WI38 (cell line): ENCODE results near the gene SNCB.
A peak's percentile ranks its signal among the peaks of the same experiment; 100 is the strongest.

Experiments used
- H3K4me3 ChIP-seq: 2 replicates; pipeline ENCODE4 v1.5.1; 2011; ENCODE audit warnings: low read depth, mild to moderate bottlenecking, control low read depth, low read length
- TF ChIP-seq, protein P1 (sequence below): IDR thresholded peaks from 2 replicates; pipeline ENCODE4 v1.5.1; 2012; ENCODE audit warnings: low read depth, mild to moderate bottlenecking, control low read depth, low read length

The SNCB gene

DNA sequence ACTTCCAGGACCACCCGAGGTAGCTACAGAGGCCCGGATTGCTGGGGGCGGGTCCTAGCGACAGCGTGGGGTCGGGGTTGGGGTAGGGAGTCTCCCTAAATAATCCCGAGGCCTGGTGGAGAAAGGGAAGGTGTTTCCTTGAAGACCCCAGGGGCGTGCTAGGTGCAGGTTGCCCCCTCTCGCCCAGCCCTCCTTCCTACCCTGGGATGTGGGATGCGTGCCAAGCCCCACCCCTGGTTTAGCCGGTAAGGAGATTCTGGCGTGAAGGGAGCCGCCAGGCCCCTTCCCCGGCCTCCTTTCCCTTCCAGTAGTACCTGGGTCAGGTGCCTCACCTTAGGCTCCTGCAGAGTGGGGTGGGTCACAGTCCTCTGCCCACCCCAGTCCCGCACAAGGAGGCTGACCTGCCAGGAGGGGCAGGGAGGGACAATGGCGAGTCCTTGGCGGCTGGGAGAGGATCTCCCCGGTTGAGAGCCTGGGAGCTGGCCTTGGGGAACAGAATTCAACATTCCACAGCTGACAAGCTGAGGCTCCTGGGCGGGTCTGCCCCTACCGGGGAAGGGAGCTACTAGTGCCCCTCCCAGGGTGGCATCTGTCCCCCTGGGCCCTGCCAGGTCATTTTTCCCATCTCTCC is 17.6 kb upstream of the SNCB start:
- peak overlapping the region; percentile 84 for H3K4me3 ChIP-seq
- TF ChIP-seq, protein P1, sequence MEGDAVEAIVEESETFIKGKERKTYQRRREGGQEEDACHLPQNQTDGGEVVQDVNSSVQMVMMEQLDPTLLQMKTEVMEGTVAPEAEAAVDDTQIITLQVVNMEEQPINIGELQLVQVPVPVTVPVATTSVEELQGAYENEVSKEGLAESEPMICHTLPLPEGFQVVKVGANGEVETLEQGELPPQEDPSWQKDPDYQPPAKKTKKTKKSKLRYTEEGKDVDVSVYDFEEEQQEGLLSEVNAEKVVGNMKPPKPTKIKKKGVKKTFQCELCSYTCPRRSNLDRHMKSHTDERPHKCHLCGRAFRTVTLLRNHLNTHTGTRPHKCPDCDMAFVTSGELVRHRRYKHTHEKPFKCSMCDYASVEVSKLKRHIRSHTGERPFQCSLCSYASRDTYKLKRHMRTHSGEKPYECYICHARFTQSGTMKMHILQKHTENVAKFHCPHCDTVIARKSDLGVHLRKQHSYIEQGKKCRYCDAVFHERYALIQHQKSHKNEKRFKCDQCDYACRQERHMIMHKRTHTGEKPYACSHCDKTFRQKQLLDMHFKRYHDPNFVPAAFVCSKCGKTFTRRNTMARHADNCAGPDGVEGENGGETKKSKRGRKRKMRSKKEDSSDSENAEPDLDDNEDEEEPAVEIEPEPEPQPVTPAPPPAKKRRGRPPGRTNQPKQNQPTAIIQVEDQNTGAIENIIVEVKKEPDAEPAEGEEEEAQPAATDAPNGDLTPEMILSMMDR: no peak

DNA sequence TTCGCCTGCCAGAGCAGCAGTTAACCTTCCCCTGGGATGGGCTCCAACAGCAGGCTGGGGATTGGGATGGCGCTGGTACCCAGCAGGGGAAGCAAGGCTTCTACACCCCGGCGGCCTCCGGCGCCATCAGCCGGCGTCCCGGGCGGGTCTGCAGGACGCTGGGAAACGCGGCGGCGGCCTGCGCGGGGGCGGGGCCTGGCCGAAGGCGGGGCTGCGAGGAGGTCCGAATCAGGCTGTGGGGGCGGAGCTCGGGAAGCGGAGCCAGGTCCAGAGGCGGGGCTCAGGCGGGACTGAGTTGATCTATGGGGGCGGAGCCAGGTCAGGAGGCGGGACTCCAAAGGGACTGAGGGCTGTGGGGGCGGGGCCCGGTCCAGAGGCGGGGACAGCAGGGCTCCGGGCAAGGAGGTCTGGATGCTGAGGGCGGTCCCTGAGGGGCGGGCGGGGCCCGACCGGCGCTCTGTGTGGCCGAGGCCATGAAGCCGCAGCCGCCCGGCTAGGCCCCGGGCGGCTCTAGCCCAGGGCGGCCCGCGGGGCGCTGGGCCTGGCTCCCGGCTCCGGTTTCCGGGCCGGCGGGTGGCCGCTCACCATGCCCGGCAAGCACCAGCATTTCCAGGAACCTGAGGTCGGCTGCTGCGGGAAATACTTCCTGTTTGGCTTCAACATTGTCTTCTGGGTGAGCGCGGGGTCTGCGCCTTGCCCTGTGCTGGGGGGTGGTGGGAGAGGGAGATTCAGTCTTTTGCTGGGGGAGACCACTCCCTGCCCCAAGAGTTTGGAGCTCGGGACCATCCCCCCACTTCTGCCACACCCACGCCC is 16.9 kb upstream of the SNCB start, which contains the start of gene TSPAN17:
TSS of gene TSPAN17 (plus strand) at position 455 of the 813 bp plus-strand sequence. CDS start at position 587, 132 bp downstream.
- H3K4me3 ChIP-seq: peak within 1 kb of the TSS; percentile 84
- TF ChIP-seq, protein P1: 0 out of 2 replicates have a peak, but pooled peaks have one; percentile 16

DNA sequence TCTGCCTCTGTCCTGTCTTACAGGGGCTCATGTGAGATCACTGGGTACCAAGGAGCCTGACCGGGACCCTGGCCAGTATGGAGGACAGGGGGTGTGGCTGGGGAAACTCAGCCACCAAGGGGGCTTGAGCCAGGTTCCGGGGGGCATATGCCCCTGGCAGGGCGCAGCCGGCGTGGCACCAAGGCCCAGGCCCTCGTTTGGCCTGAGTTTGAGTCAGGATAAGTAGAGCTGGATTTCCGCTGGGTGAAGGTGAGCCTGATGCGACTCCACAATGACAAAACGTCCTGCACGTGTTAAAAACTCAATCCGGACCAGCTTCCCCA is 16.3 kb upstream of the SNCB start:
- peak overlapping the region; percentile 20 for H3K4me3 ChIP-seq
- TF ChIP-seq, protein P1: no peak

DNA sequence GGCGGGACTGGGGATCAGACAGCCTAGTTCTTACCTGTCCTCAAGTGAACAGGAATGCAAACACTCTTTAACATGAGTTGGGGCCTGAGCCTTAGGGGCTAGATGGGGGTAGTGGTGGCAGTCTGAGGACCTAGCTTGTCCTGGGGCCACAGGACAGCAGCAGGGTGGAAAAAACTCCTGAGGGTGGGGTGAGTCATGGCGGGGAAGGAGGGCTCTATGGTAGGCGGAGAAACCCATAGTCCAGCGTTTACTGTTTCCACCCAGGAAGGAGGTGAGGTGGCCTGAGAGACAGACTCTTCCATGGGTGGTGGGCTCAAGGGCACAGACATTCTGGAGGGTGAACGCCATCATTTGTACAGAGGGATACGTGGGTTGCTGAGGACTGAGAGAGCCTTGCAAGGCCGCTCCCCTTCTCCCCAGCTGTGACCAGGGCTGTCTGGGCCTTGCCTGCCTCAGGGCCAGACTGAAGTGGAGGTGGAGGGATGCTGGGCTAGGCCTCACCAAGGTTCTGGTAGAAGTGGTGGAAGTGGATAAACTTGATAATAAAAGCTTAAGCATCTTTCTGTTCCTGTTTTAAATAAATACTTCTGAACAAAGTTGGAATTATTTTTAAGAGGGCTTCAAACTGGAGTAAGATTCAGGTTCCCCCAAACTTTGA is 15.8 kb upstream of the SNCB start:
- TF ChIP-seq, protein P1: no peak
- no peak overlapping the region for H3K4me3 ChIP-seq

DNA sequence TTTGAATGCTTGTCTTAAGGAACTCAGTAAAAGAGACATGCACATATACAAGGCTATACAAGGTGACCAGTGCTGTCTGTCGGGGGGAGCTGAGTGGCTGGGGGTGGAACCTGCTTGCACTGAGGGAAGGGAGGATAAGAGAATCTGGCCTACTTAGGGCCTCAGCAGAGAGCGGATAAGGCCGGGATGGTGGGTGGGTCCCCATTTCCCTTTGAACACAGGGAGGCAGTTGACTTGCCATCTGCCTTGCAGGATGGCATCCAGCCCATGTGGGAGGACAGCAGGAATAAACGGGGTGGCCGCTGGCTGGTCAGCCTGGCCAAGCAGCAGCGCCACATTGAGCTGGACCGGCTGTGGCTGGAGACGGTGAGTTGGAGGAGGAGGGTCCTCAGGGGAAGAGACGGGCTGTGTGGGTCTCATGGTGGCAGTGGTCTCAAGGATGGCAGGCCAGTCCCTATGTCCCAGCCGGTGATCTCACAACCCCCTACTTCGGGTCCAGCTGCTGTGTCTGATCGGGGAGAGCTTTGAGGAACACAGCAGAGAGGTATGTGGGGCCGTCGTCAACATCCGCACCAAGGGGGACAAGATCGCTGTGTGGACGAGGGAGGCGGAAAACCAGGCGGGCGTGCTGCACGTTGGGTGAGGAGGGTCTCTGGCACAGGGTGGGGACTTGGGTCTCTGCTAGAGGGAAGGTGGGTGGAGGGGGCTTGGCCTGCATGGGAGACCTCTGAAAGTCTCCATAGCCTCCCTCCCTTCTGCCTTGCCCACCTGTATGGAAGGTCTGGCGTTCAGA is 14.7 kb upstream of the SNCB start:
- TF ChIP-seq, protein P1: no peak

DNA sequence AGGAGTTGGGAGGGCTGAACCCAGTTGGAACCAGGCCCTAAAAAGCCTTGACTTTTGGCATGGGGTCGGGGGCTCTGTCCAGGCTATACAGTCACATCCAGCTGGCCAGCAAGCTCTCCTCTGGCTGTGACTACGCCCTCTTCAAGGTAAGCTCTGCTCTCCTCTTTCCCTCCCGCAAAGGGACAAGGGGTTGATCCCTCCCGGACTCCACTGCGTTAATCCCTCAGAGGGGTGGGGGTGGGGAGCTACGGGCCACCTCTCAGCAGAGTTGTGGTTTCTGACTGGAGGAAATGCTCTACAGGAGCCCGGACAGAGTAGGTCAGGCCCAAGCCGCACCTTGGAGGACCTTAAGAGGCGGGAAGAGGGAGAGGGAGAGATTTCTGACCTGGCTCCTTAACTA is 14.0 kb upstream of the SNCB start:
- H3K4me3 ChIP-seq: no peak overlapping the region
- TF ChIP-seq, protein P1: no peak

More for the DNA sequence above, 14.7 kb upstream of the SNCB start:
- no peak overlapping the region for H3K4me3 ChIP-seq
